H1 (cell line): ENCODE data around the gene NUCB1. TPM values are rescaled to one million over a fixed set of nuclear protein-coding genes. Genes with fewer than 3 reads are reported as not detected.

ENCODE experiments used
- CTCF ChIA-PET: fragments of 300-600 bp; sonication (Branson Sonifier 250); formaldehyde crosslinking; loops from one replicate; lab custom pipeline; 2021; ENCODE audit not compliant: partially characterized antibody; lab: Charles Lee
- POLR2A ChIA-PET: fragments of 300-600 bp; sonication (Branson Sonifier 250); formaldehyde crosslinking; loops from one replicate; lab custom pipeline; 2021; ENCODE audit warnings: inconsistent platforms; ENCODE audit not compliant: partially characterized antibody; lab: Charles Lee
- DNase-seq, 2 experiments: peaks; one replicate each; pipeline versions ENCODE4 v3.0.0 to v3.0.0-alpha.2; 2010 to 2022; ENCODE audit warnings: low spot score in 2 of 2, low read depth in 1 of 2, mixed read lengths in 1 of 2
- FAIRE-seq: peaks from 2 replicates; lab custom pipeline; 2011; peaks lifted over from hg19 to GRCh38; lab: Jason Lieb, UNC
- H2AFZ ChIP-seq: 2 replicates; pipeline ENCODE4 v1.8.1; 2012; ENCODE audit warnings: low read length, inconsistent platforms
- H2AK5ac ChIP-seq: 2 replicates; pipeline ENCODE4 v1.6.1; 2013; ENCODE audit warnings: low read depth, low read length
- H2BK120ac ChIP-seq: replicated peaks from 2 replicates; pipeline ENCODE3; 2013; ENCODE audit warnings: low read depth, low read length, inconsistent platforms
- H2BK12ac ChIP-seq: 2 replicates; pipeline ENCODE4 v1.6.1; 2013; ENCODE audit warnings: low read depth, low read length
- H2BK15ac ChIP-seq: 2 replicates; pipeline ENCODE4 v1.6.1; 2013; ENCODE audit warnings: low read length
- H2BK20ac ChIP-seq: 2 replicates; pipeline ENCODE4 v1.6.1; 2013; ENCODE audit warnings: low read length
- H2BK5ac ChIP-seq: 2 replicates; pipeline ENCODE4 v1.6.1; 2013; ENCODE audit warnings: low read depth, low read length
- H3K14ac ChIP-seq: 2 replicates; pipeline ENCODE4 v1.6.1; 2013; ENCODE audit warnings: inconsistent platforms; ENCODE audit not compliant: insufficient read length
- H3K18ac ChIP-seq: 2 replicates; pipeline ENCODE4 v1.6.1; 2013; ENCODE audit warnings: low read length; ENCODE audit errors: extremely low read depth
- H3K23ac ChIP-seq: 2 replicates; pipeline ENCODE4 v1.6.1; 2013; ENCODE audit warnings: inconsistent platforms; ENCODE audit not compliant: insufficient read length
- H3K23me2 ChIP-seq: 2 replicates; pipeline ENCODE4 v1.6.1; 2013; ENCODE audit warnings: low read depth, low read length
- H3K27ac ChIP-seq: 2 replicates; pipeline ENCODE4 v1.6.1; 2011; ENCODE audit warnings: low read depth, low read length, inconsistent platforms
- H3K27me3 ChIP-seq, 4 experiments: replicated peaks in 1 of 4; 1 replicate in 1 of 4; 2 replicates in 3 of 4; pipeline versions ENCODE4 v1.6.1 to v1.8.1; 2011 to 2013; ENCODE audit warnings: low read length in 3 of 4, mild to moderate bottlenecking in 3 of 4, inconsistent platforms in 2 of 4, mixed read lengths in 2 of 4, moderate library complexity in 1 of 4; ENCODE audit not compliant: control insufficient read depth in 3 of 4, insufficient read depth in 3 of 4; ENCODE audit errors: extremely low read depth in 1 of 4
- H3K36me3 ChIP-seq, 4 experiments: 2 replicates each; pipeline versions ENCODE4 v1.6.1 to v1.8.1; 2011 to 2013; ENCODE audit warnings: mild to moderate bottlenecking in 4 of 4, low read length in 3 of 4, moderate library complexity in 2 of 4, control low read depth in 1 of 4, inconsistent platforms in 1 of 4; ENCODE audit not compliant: insufficient read depth in 4 of 4, control insufficient read depth in 2 of 4
- H3K4ac ChIP-seq: replicated peaks from 2 replicates; pipeline ENCODE3; 2013; ENCODE audit warnings: low read length, low read depth, mixed read lengths, inconsistent platforms; ENCODE audit not compliant: insufficient read length
- H3K4me1 ChIP-seq, 4 experiments: replicated peaks in 1 of 4; 1 replicate in 1 of 4; 2 replicates in 3 of 4; pipeline versions ENCODE4 v1.6.1 to v1.8.1; 2011 to 2013; ENCODE audit warnings: low read length in 3 of 4, inconsistent platforms in 2 of 4, mixed read lengths in 1 of 4; ENCODE audit not compliant: insufficient read depth in 4 of 4, control insufficient read depth in 3 of 4
- H3K4me2 ChIP-seq, 2 experiments: 2 replicates each; pipeline versions ENCODE4 v1.6.1 to v1.8.1; 2011 to 2013; ENCODE audit warnings: low read depth in 2 of 2, low read length in 2 of 2, control low read depth in 1 of 2, inconsistent platforms in 1 of 2, mild to moderate bottlenecking in 1 of 2; ENCODE audit not compliant: insufficient read depth in 1 of 2
- H3K4me3 ChIP-seq, 4 experiments: fragments of 200-600, 300-600 bp in 1 of 4; sonication (generic), shearing (Covaris generic), sonication (Bioruptor Twin) in 1 of 4; 2 replicates each; pipeline versions ENCODE4 v1.5.1 to v1.8.1; 2011 to 2016; ENCODE audit warnings: low read length in 4 of 4, low read depth in 3 of 4, control low read depth in 2 of 4, inconsistent platforms in 2 of 4, mild to moderate bottlenecking in 2 of 4, mixed read lengths in 1 of 4, moderate library complexity in 1 of 4; ENCODE audit not compliant: insufficient read depth in 2 of 4; ENCODE audit errors: extremely low read depth in 1 of 4
- H3K56ac ChIP-seq: replicated peaks from 2 replicates; pipeline ENCODE3; 2013; ENCODE audit warnings: low read depth, mild to moderate bottlenecking, mixed read lengths, low read length, inconsistent platforms; ENCODE audit not compliant: insufficient read length
- H3K79me1 ChIP-seq: 2 replicates; pipeline ENCODE4 v1.6.1; 2013; ENCODE audit warnings: low read depth, low read length, control low read depth
- H3K79me2 ChIP-seq, 2 experiments: 2 replicates each; pipeline versions ENCODE4 v1.6.1 to v1.8.1; 2012 to 2013; ENCODE audit warnings: low read length in 2 of 2, mild to moderate bottlenecking in 2 of 2, inconsistent platforms in 1 of 2; ENCODE audit not compliant: insufficient read depth in 2 of 2, control insufficient read depth in 1 of 2
- H3K9ac ChIP-seq, 4 experiments: replicated peaks in 1 of 4; 1 replicate in 1 of 4; 2 replicates in 3 of 4; pipeline versions ENCODE4 v1.6.1 to v1.8.1; 2011 to 2013; ENCODE audit warnings: low read depth in 3 of 4, low read length in 3 of 4, control low read depth in 2 of 4, mild to moderate bottlenecking in 2 of 4, moderate library complexity in 2 of 4, inconsistent platforms in 1 of 4; ENCODE audit errors: extremely low read depth in 1 of 4
- H3K9me3 ChIP-seq, 2 experiments: 2 replicates each; pipeline versions ENCODE4 v1.6.1 to v1.8.1; 2012 to 2013; ENCODE audit warnings: mild to moderate bottlenecking in 2 of 2, moderate library complexity in 2 of 2, control low read depth in 1 of 2, inconsistent platforms in 1 of 2, low read depth in 1 of 2, low read length in 1 of 2, mixed read lengths in 1 of 2; ENCODE audit not compliant: insufficient read depth in 2 of 2
- H4K20me1 ChIP-seq, 2 experiments: replicated peaks in 1 of 2; 2 replicates each; pipeline versions ENCODE3 to v1.8.1; 2011 to 2013; ENCODE audit warnings: inconsistent platforms in 2 of 2, low read length in 2 of 2, mild to moderate bottlenecking in 1 of 2; ENCODE audit not compliant: insufficient read depth in 2 of 2, control insufficient read depth in 1 of 2
- H4K5ac ChIP-seq: 2 replicates; pipeline ENCODE4 v1.6.1; 2013; ENCODE audit warnings: low read length, low read depth, mixed read lengths, inconsistent platforms; ENCODE audit not compliant: insufficient read length
- H4K8ac ChIP-seq: 2 replicates; pipeline ENCODE4 v1.8.0; 2013; ENCODE audit warnings: mild to moderate bottlenecking, moderate library complexity, low read length, inconsistent platforms; ENCODE audit not compliant: insufficient read depth; ENCODE audit errors: extremely low read depth
- H4K91ac ChIP-seq: replicated peaks from 2 replicates; pipeline ENCODE3; 2013; ENCODE audit warnings: low read length, mixed read lengths, inconsistent platforms; ENCODE audit not compliant: insufficient read length
- BRCA1 ChIP-seq: IDR thresholded peaks from 2 replicates; pipeline ENCODE4 v1.6.1; 2012; ENCODE audit warnings: low read depth, low read length, improper control_type of control experiment
- POU5F1 ChIP-seq: IDR thresholded peaks from 2 replicates; pipeline ENCODE4 v1.6.1; 2011; ENCODE audit warnings: low read depth, mild to moderate bottlenecking, low read length, moderate library complexity
- SP4 ChIP-seq: IDR thresholded peaks from 2 replicates; pipeline ENCODE4 v1.6.1; 2012; ENCODE audit warnings: low read length, inconsistent platforms
- SRF ChIP-seq: IDR thresholded peaks from 2 replicates; pipeline ENCODE4 v1.6.1; 2011; ENCODE audit warnings: mild to moderate bottlenecking, low read depth, low read length, moderate library complexity
- TEAD4 ChIP-seq: IDR thresholded peaks from 2 replicates; pipeline ENCODE4 v1.6.1; 2012; ENCODE audit warnings: low read depth, low read length, inconsistent platforms, mixed read lengths
- WGBS, 2 experiments: shearing (Covaris generic) in 1 of 2; methylation state at CpG; one replicate each; pipeline versions ENCODE4 v1.1.6 to v1.1.7; 2013 to 2015; ENCODE audit warnings: low lambda C conversion rate in 2 of 2, mixed read lengths in 2 of 2, inconsistent platforms in 1 of 2, low coverage in 1 of 2, missing lambda C conversion rate in 1 of 2; ENCODE audit not compliant: insufficient replicate concordance in 2 of 2, insufficient coverage in 1 of 2, insufficient read length in 1 of 2; ENCODE audit errors: extremely low coverage in 1 of 2, missing lambda C conversion rate in 1 of 2; 5-methylcytosine and 5-hydroxymethylcytosine counted together
- polyA plus RNA-seq, 7 experiments: library from polyadenylated mRNA; depleted of rRNA in 3 of 7; stranded (reverse) in 5 of 7; unstranded in 2 of 7; fragments of >200 nt in 5 of 7; fragments of 200-250 nt in 2 of 7; gene quantifications; 1 replicate in 5 of 7; 2 replicates in 1 of 7; 4 replicates in 1 of 7; pipeline versions ENCODE4 v1.2.1 to v1.2.3, GENCODE V29; 2011 to 2013; ENCODE audit warnings: missing spikeins in 2 of 7, mixed read lengths in 2 of 7
- total RNA-seq: library from RNA; stranded (reverse); fragmentation: NEBNext Ultra II Directional; extraction: Animal tissue kit (Norgen Biotek cat#: 25700); gene quantifications from 2 replicates; pipeline ENCODE4 v1.2.1, GENCODE V29; 2021

Gene NUCB1
- total and polyA plus RNA-seq, 2 of the 8 experiments (the other 6 are each of a cell fraction or from before 2014, with no cell fraction given) = 111 to 121 TPM

GRCh38 chr19:48946463-48947257 lies 46.5 kb downstream of the NUCB1 start:
- no peaks in the 10 kb centered on the region for H3K79me1 ChIP-seq
- H3K36me3 ChIP-seq = no peaks in the 10 kb centered on the region
- H4K91ac ChIP-seq = peak overlapping the region; percentile 40
- H2AK5ac ChIP-seq = no peak overlapping the region; the same call in 1 of the 2 replicates
- no peaks in the 10 kb centered on the region for H3K23me2 ChIP-seq
- H3K9ac ChIP-seq = no peak overlapping the region
- FAIRE-seq (no peak), DNase-seq (no peak)
- 78% methylated on average over 9 of the region's 9 CpGs; no CpG with 5 or more reads in 1 of the 2 experiments for WGBS, 2 experiments
- H3K9me3 ChIP-seq = no peaks in the 10 kb centered on the region
- H4K8ac ChIP-seq = no peak overlapping the region
- no peak overlapping the region; the same call in 1 of the 2 replicates for H2BK5ac ChIP-seq
- H3K4ac ChIP-seq = no peak overlapping the region
- no peak overlapping the region for H3K18ac ChIP-seq
- H3K79me2 ChIP-seq = no peaks in the 10 kb centered on the region
- no peak overlapping the region for H3K4me3 ChIP-seq
- no peak overlapping the region for H2BK20ac ChIP-seq
- H2BK120ac ChIP-seq = no peak overlapping the region
- H3K56ac ChIP-seq = no peak overlapping the region
- no peak overlapping the region for H3K14ac ChIP-seq
- H3K4me2 ChIP-seq = no peak overlapping the region
- peak overlapping the region; percentile 60; the same call in 1 of the 2 replicates for H2BK12ac ChIP-seq
- no peak overlapping the region for H4K5ac ChIP-seq
- ChIA-PET CTCF (interaction anchor here (1.1 kb wide), 3 partner anchors 20 to 133 kb away, joined by 3 to 4 read pairs (median 4); no protein-coding TSS in a partner anchor), POLR2A (interaction anchor here (0.9 to 1.7 kb wide), 5 partner anchors 17 to 87 kb away, joined by 3 to 6 read pairs (median 3); partner anchors contain the start of gene PPP1R15A)
- H3K23ac ChIP-seq = no peak overlapping the region
- no peak overlapping the region for H3K27ac ChIP-seq
- no peak overlapping the region for H2AFZ ChIP-seq
- 0 out of 7 replicates have a peak, but pooled peaks cover 0 to 2% (median 0%) of the 10 kb centered on the region in 4 experiments for H3K4me1 ChIP-seq
- H2BK15ac ChIP-seq = no peak overlapping the region
- H4K20me1 ChIP-seq = peaks cover 0 to 2% of the 10 kb centered on the region in 2 experiments
- no peaks in the 10 kb centered on the region; a peak in 1 of 7 replicates for H3K27me3 ChIP-seq
- TF ChIP-seq POU5F1 (no peak), SRF (no peak), TEAD4 (no peak), SP4 (no peak), BRCA1 (no peak)
